OCI-LY7 (cell line): Measurements from ENCODE around the gene CYTIP. TPM values are rescaled to one million over a fixed set of nuclear protein-coding genes. Genes with fewer than 3 reads are reported as not detected.

Experiments
- BruUV-seq: library from RNA; stranded (reverse); fragments of 400-500 nt; replicated peaks from 2 replicates; lab custom pipeline; 2021; lab: Mats Ljungman, UMichigan
- CTCF ChIA-PET: fragments of 300-600 bp; sonication (Branson Sonifier 250); formaldehyde crosslinking; loops from one replicate; lab custom pipeline; 2022; ENCODE audit warnings: antibody characterized with exemption; ENCODE audit not compliant: unreplicated experiment; lab: Charles Lee
- POLR2A ChIA-PET: fragments of 300-600 bp; sonication (Branson Sonifier 250); formaldehyde crosslinking; loops from one replicate; lab custom pipeline; 2022; ENCODE audit warnings: antibody characterized with exemption; lab: Charles Lee
- DNase-seq: peaks from one replicate; pipeline ENCODE4 v3.0.0-alpha.2; 2015; ENCODE audit warnings: low spot score
- H2AFZ ChIP-seq: fragments of 200-600 bp; sonication (generic), shearing (Covaris generic); 2 replicates; pipeline ENCODE4 v1.6.1; 2014; ENCODE audit warnings: mild to moderate bottlenecking, antibody characterized with exemption, low read length, moderate library complexity
- H3K27ac ChIP-seq: fragments of 200-600 bp; sonication (generic); 2 replicates; pipeline ENCODE4 v1.5.1; 2014; ENCODE audit warnings: mixed run types, low read depth, mild to moderate bottlenecking, moderate library complexity, low read length, inconsistent platforms; ENCODE audit not compliant: poor library complexity, severe bottlenecking
- H3K36me3 ChIP-seq: fragments of 200-600 bp; sonication (generic); 2 replicates; pipeline ENCODE4 v1.6.1; 2014; ENCODE audit warnings: mild to moderate bottlenecking, antibody characterized with exemption, low read length, moderate library complexity, mixed read lengths; ENCODE audit not compliant: insufficient read depth
- H3K4me1 ChIP-seq: fragments of 200-600 bp; sonication (generic); 2 replicates; pipeline ENCODE4 v1.5.1; 2014; ENCODE audit warnings: mild to moderate bottlenecking, low read length; ENCODE audit not compliant: insufficient read depth, poor library complexity, severe bottlenecking
- H3K4me2 ChIP-seq: fragments of 200-600 bp; sonication (generic); 2 replicates; pipeline ENCODE4 v1.6.1; 2014; ENCODE audit warnings: mild to moderate bottlenecking, low read length
- H3K4me3 ChIP-seq: fragments of 200-600 bp; sonication (generic); 2 replicates; pipeline ENCODE4 v1.5.1; 2014; ENCODE audit warnings: mild to moderate bottlenecking, low read depth, low read length; ENCODE audit not compliant: poor library complexity, severe bottlenecking
- H3K79me2 ChIP-seq: fragments of 200-600 bp; sonication (generic); 2 replicates; pipeline ENCODE4 v1.6.1; 2016; ENCODE audit warnings: low read depth, mild to moderate bottlenecking, low read length, moderate library complexity, mixed read lengths; ENCODE audit not compliant: insufficient read depth
- H3K9me2 ChIP-seq: fragments of 200-600 bp; sonication (generic); 2 replicates; pipeline ENCODE4 v1.6.1; 2016; ENCODE audit warnings: mild to moderate bottlenecking, low read length, mixed read lengths; ENCODE audit not compliant: insufficient read depth
- H3K9me3 ChIP-seq: fragments of 200-600 bp; sonication (generic); 2 replicates; pipeline ENCODE4 v1.6.1; 2014; ENCODE audit warnings: mild to moderate bottlenecking, mixed run types, low read length, mixed read lengths
- H4K20me1 ChIP-seq: fragments of 200-600 bp; sonication (generic); 2 replicates; pipeline ENCODE4 v1.6.1; 2014; ENCODE audit warnings: mild to moderate bottlenecking, antibody characterized with exemption, low read length, moderate library complexity, mixed read lengths; ENCODE audit not compliant: insufficient read depth
- CTCF ChIP-seq: fragments of 200-600 bp; sonication (generic); conservative IDR thresholded peaks from 2 replicates; pipeline ENCODE4 v1.5.1; 2014; ENCODE audit warnings: mild to moderate bottlenecking, antibody characterized with exemption, low read length, moderate library complexity, mixed read lengths
- EZH2phosphoT487 ChIP-seq: fragments of 200-600 bp; sonication (generic); IDR thresholded peaks from 2 replicates; pipeline ENCODE4 v1.6.1; 2018; ENCODE audit warnings: low read depth, borderline replicate concordance, mild to moderate bottlenecking, mixed run types, antibody characterized with exemption, low read length, moderate library complexity, mixed read lengths
- intact Hi-C: fragments of 100-400 bp; cut with micrococcal nuclease; formaldehyde crosslinking; loops from one replicate; pipeline ENCODE4 v1.10.0; 2022; ENCODE audit not compliant: unreplicated experiment
- total RNA-seq, 2 experiments: library from RNA; depleted of rRNA in 1 of 2; stranded (reverse); fragments of >200 nt in 1 of 2; shearing (Covaris generic) in 1 of 2; gene quantifications; 2 replicates each; pipeline ENCODE4 v1.2.3, GENCODE V29; 2014 to 2022

CYTIP gene
- total RNA-seq, 2 experiments from 2014 or later: 49.2 to 64.0 TPM

DNA sequence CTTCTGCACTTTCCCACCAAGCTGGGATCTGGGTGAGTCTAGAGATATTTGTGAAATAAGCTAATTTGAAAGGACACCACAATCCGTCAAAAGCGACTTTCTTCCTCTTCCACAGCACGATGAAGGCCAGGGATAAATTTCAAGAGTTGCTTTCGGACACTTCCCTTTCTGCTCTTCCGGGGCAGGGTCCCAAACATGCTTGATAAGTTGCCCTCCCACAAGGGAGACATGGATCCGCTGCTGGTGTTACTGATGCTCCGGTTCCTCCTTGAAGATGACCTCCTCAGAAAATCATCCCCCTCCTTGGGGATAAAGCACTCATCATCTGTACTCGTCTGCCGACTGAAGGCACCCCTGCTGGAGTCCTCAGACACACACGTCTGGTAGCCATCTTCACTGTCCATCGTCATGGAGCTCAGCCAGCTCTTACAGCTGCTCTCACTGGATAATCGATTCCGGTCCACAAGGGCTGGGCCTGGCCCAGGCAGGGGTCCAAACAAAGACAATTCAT is 28.2 kb downstream of the CYTIP start:
- BruUV-seq: no TSS peak
- Histone ChIP-seq H3K9me2 (no peaks in the 10 kb centered on the region), H3K27ac (no peak overlapping the region), H3K9me3 (no peaks in the 10 kb centered on the region), H2AFZ (no peak overlapping the region), H4K20me1 (no peaks in the 10 kb centered on the region), H3K4me2 (no peak overlapping the region), H3K79me2 (no peaks in the 10 kb centered on the region), H3K4me1 (peaks cover 19% of the 10 kb centered on the region), H3K4me3 (no peak overlapping the region), H3K36me3 (peaks cover 92% of the 10 kb centered on the region)
- TF ChIP-seq CTCF: no peak
- TF ChIP-seq EZH2phosphoT487: no peak
- ChIA-PET POLR2A (interaction anchor here (0.7 to 1.3 kb wide), 2 partner anchors 19 to 24 kb away, joined by 3 to 9 read pairs; no protein-coding TSS in a partner anchor), CTCF (no interaction called here)
- intact Hi-C loops: no loop called here
- DNase-seq: no peak

GRCh38 chr2:157414050-157414449 is 29.8 kb downstream of the CYTIP start:
- H3K4me1 ChIP-seq: peaks cover 21% of the 10 kb centered on the region
- CTCF ChIA-PET: no interaction called here
- intact Hi-C loops: no loop called here

More at GRCh38 chr2:157414050-157414449, 29.8 kb downstream of the CYTIP start:
- POLR2A ChIA-PET: interaction anchor here (0.6 to 1.5 kb wide), 4 partner anchors 8 to 53 kb away, joined by 3 to 9 read pairs (median 6); no protein-coding TSS in a partner anchor
- Histone ChIP-seq H3K9me3 (no peaks in the 10 kb centered on the region; the same call in 1 of the 2 replicates), H3K27ac (no peak overlapping the region), H3K9me2 (0 out of 2 replicates have a peak, but pooled peaks cover 5% of the 10 kb centered on the region), H3K36me3 (peaks cover 88% of the 10 kb centered on the region), H3K79me2 (no peaks in the 10 kb centered on the region), H3K4me3 (no peak overlapping the region), H3K4me2 (no peak overlapping the region), H2AFZ (no peak overlapping the region), H4K20me1 (no peaks in the 10 kb centered on the region)
- no peak for DNase-seq
- no TSS peak for BruUV-seq
- no peak for TF ChIP-seq EZH2phosphoT487
- TF ChIP-seq CTCF: no peak
